Adrenal gland (tissue), 5 donors: Measurements from ENCODE around the gene COPS3.

Experiments used
- CTCF ChIP-seq, 6 experiments: fragments of 450-650 bp in 4 of 6; fragments of 200-600 bp in 2 of 6; sonication (generic) in 1 of 6; IDR thresholded peaks; 1 replicate in 5 of 6; 2 replicates in 1 of 6; pipeline versions ENCODE4 v1.5.1 to v1.8.0; 2016 to 2021; ENCODE audit warnings: antibody characterized with exemption in 6 of 6, mild to moderate bottlenecking in 2 of 6, moderate library complexity in 1 of 6
- POLR2A ChIP-seq, 2 donors: fragments of 450-650 bp; IDR thresholded peaks; one replicate each; pipeline ENCODE4 v1.6.1; 2017; ENCODE audit warnings: antibody characterized with exemption in 2 of 2, mild to moderate bottlenecking in 2 of 2, moderate library complexity in 1 of 2
- donor health status: DM: no; HTN: no; CAD: no.

GRCh38 chr17:17228521-17229279, 52.3 kb downstream of the COPS3 start:
- TF ChIP-seq CTCF (IDR thresholded peaks at IDR 0.05) = no peak
- no peak for TF ChIP-seq POLR2A (IDR thresholded peaks at IDR 0.05)
